Adipocyte (in vitro differentiated cells): Measurements from ENCODE around the gene NEUROD2.

Experiments used
- DNase-seq: peaks from one replicate; pipeline ENCODE4 v3.0.0-alpha.2; 2015; ENCODE audit warnings: low read depth
- H3K27me3 ChIP-seq: replicated peaks from 2 replicates; pipeline ENCODE4 v1.7.0; 2013; ENCODE audit warnings: mild to moderate bottlenecking, low read length, moderate library complexity; ENCODE audit not compliant: control insufficient read depth, insufficient read depth
- H3K36me3 ChIP-seq: 2 replicates; pipeline ENCODE4 v1.7.0; 2013; ENCODE audit warnings: low read length, mild to moderate bottlenecking, moderate library complexity; ENCODE audit not compliant: control insufficient read depth, insufficient read depth, severe bottlenecking
- H3K4me1 ChIP-seq: 2 replicates; pipeline ENCODE4 v1.7.0; 2013; ENCODE audit warnings: mild to moderate bottlenecking, low read length, moderate library complexity; ENCODE audit not compliant: control insufficient read depth, insufficient read depth
- H3K4me3 ChIP-seq: 2 replicates; pipeline ENCODE4 v1.7.0; 2013; ENCODE audit warnings: mild to moderate bottlenecking, low read length, moderate library complexity
- H3K9ac ChIP-seq: 2 replicates; pipeline ENCODE4 v1.7.0; 2013; ENCODE audit warnings: mild to moderate bottlenecking, low read length, moderate library complexity
- H3K9me3 ChIP-seq: 2 replicates; pipeline ENCODE4 v1.7.0; 2013; ENCODE audit warnings: mild to moderate bottlenecking, low read length, moderate library complexity; ENCODE audit not compliant: control insufficient read depth

NEUROD2 gene

DNA sequence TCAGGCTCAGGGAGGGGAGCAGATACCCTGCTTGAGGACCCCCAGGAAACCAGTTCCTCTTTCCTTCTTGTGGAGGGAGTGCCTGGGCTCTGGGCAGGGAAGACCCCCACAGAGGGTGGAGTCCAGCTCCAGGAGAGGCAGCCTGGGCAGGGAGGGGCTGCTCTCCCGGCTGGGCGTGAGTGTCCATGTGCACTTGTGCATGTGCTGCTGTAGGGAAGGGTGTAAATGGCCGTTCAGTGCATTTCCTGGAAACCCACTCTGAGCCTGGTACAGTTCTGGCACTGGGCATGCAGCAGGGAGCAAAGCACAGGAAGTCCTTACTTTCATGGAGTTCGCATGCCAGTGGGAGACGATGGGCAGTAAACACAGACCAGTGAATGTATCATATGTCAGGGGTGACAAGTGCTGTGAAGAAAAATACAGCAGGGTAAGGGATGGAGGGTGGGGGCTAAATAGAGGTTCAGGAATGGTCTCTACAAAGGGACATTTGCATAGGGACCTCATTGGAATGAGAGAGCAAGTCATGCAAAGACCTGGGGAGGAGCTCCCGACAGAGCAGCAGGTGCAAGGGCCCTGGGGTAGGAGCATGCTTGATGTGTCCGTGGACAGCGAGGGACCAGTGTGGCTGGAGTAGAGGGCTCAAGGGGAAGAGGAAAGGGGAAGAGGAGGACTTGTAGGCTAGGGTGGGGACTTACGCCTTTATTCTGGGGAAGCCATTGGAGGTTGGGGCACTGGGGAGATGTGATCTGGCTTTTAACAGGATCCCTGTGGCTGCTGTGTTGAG is 34.8 kb upstream of the NEUROD2 start:
- H3K4me3 ChIP-seq = no peak overlapping the region
- H3K9me3 ChIP-seq = no peaks in the 10 kb centered on the region
- H3K36me3 ChIP-seq = no peaks in the 10 kb centered on the region
- no peak overlapping the region for H3K9ac ChIP-seq
- H3K27me3 ChIP-seq = no peaks in the 10 kb centered on the region
- DNase-seq = no peak
- H3K4me1 ChIP-seq = peaks cover 22% of the 10 kb centered on the region

- no peaks in the 10 kb centered on the region for H3K9me3 ChIP-seq
- H3K4me1 ChIP-seq = peaks cover 22% of the 10 kb centered on the region
- no peak for DNase-seq
- no peaks in the 10 kb centered on the region for H3K36me3 ChIP-seq
- no peak overlapping the region for H3K4me3 ChIP-seq
- no peak overlapping the region for H3K9ac ChIP-seq
- no peaks in the 10 kb centered on the region for H3K27me3 ChIP-seq
Measured at GRCh38 chr17:39641883-39642282, 34.2 kb upstream of the NEUROD2 start.

GRCh38 chr17:39641097-39641496 is 33.4 kb upstream of the NEUROD2 start:
- Histone ChIP-seq H3K36me3 (no peaks in the 10 kb centered on the region), H3K4me3 (no peak overlapping the region), H3K27me3 (no peaks in the 10 kb centered on the region), H3K9ac (no peak overlapping the region), H3K9me3 (no peaks in the 10 kb centered on the region), H3K4me1 (peaks cover 29% of the 10 kb centered on the region)
- DNase-seq = no peak

- DNase-seq = no peak
- H3K36me3 ChIP-seq = no peaks in the 10 kb centered on the region
- no peak overlapping the region for H3K4me3 ChIP-seq
- no peak overlapping the region for H3K9ac ChIP-seq
- H3K4me1 ChIP-seq = peaks cover 31% of the 10 kb centered on the region
- no peaks in the 10 kb centered on the region for H3K9me3 ChIP-seq
- H3K27me3 ChIP-seq = no peaks in the 10 kb centered on the region
Measured at GRCh38 chr17:39640591-39641031, 32.9 kb upstream of the NEUROD2 start.

DNA sequence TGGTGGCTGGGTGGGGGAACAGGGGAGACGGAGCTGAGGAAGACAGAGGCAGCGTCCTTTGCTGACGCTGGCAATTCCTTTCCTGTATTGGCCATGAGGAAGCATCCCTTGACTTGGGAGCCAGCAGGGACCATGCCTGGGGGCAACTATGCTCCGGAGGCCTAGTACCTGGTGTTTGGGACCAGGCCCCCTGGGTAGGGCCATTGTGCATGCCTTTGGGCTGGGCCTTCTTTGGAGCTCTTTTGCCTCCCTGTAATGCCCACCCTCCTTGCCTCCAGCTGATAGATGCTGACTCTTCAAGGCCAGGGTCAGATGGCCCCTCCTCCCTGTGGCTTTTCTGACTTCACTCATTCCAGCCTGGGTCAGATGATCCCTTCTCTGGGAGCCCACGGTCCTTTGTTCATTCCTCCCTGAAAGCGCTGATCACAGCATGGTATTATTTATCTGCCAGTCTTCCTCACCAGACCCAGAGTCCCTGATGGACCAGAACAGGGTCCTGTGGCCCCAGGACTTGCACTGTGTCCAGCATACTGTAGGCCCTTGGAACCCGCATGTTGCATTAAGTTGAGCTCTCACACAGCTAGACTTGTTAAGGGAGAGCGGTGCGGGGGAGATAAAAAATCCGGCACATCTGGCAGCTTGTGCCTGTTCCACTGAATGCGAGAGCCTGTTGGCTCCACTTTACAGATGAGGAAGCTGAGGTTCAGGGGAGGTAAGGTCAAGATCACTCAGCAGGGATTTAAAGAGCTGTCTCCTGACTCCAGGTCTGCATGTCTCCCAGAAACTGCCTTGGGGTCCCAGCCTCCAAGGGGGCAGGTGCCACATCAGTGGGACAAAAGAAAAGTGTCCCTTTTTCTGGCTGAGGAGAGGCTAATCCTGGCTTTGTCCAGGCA is 32.1 kb upstream of the NEUROD2 start:
- Histone ChIP-seq H3K4me1 (peaks cover 31% of the 10 kb centered on the region), H3K9me3 (no peaks in the 10 kb centered on the region), H3K4me3 (no peak overlapping the region), H3K27me3 (no peaks in the 10 kb centered on the region), H3K9ac (no peak overlapping the region), H3K36me3 (no peaks in the 10 kb centered on the region)
- no peak for DNase-seq

- Histone ChIP-seq H3K9ac (no peak overlapping the region), H3K4me1 (peaks cover 34% of the 10 kb centered on the region), H3K36me3 (no peaks in the 10 kb centered on the region), H3K27me3 (no peaks in the 10 kb centered on the region), H3K4me3 (no peak overlapping the region), H3K9me3 (no peaks in the 10 kb centered on the region)
- DNase-seq = no peak
Measured at GRCh38 chr17:39639043-39639442, 31.3 kb upstream of the NEUROD2 start.

DNA sequence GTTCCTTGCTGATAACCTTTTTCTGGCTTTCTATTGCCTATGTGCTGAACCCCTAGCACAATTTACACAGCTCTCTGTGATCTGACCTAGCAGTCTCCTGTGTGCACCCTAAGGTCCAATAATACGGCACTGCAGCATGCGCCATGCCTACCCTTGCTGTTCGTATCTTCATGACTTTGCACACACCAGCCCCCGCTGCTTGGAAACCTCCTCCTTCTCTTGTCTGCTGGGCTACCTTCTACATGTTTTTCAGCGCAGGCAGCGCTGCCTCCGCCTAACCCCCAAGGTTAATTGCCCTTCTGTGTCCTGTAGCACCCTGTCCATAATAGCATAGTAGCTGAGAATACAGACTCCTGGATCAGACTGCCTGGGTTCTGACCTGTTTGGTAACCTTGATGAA is 30.6 kb upstream of the NEUROD2 start:
- Histone ChIP-seq H3K4me3 (peak overlapping the region; percentile 97), H3K4me1 (peaks cover 41% of the 10 kb centered on the region), H3K9me3 (no peaks in the 10 kb centered on the region), H3K9ac (no peak overlapping the region), H3K36me3 (no peaks in the 10 kb centered on the region), H3K27me3 (no peaks in the 10 kb centered on the region)
- no peak for DNase-seq

DNA sequence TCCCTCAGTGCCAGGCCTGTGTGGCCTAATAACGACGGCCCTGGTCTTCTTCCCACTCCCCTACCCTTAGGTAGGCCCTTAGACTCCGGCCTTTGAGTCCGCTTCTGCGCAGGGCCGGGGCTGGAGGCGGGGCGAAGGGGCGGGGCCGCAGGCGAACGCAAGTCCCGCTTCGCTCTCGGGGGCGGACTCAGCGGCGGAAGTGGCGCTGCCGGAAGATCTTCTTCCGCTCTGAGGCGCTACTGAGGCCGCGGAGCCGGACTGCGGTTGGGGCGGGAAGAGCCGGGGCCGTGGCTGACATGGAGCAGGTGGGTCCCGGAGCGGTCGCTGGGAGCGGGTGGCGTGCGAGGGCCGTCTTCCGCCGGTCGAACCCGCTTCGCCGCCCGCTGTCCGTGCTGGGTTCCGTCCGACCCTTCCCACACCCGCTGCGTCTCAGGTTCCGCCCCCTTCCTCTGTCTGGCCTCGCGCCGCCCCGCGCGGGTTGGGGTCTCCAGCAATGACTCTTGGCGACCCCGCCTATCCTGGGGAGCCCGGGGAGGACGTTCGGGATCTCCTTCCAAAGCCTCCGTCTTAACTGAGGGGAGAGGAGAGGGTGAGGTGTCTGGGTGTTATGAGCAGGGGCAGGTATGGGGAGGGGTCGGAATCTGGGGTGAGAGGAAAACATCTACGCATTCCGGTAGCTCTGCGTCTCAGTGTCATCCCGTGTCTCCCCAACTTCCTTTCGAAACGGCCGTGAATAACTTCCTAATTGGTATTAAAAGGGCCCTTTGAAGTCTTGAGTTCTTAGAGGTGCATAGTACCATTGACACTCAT is 29.4 kb upstream of the NEUROD2 start, which contains the start of gene STARD3:
TSS of gene STARD3 (plus strand) at position 218 of the 810 bp plus-strand sequence. CDS start 16,388 bp downstream, outside the sequence.
- no peaks in the 10 kb centered on the region for H3K27me3 ChIP-seq
- H3K9ac ChIP-seq = peak within 1 kb of the TSS; percentile 96
- no peaks in the 10 kb centered on the region for H3K9me3 ChIP-seq
- DNase-seq = peak; percentile 96
- H3K36me3 ChIP-seq = no peaks in the 10 kb centered on the region
- peaks cover 49% of the 10 kb centered on the region for H3K4me1 ChIP-seq
- H3K4me3 ChIP-seq = peak within 1 kb of the TSS; percentile 97

- Histone ChIP-seq H3K9me3 (no peaks in the 10 kb centered on the region), H3K27me3 (peaks cover 4% of the 10 kb centered on the region), H3K36me3 (no peaks in the 10 kb centered on the region), H3K9ac (peak overlapping the region; percentile 96), H3K4me1 (peaks cover 54% of the 10 kb centered on the region), H3K4me3 (peak overlapping the region; percentile 97)
- no peak for DNase-seq
Measured at GRCh38 chr17:39636587-39636926, 28.8 kb upstream of the NEUROD2 start.

DNA sequence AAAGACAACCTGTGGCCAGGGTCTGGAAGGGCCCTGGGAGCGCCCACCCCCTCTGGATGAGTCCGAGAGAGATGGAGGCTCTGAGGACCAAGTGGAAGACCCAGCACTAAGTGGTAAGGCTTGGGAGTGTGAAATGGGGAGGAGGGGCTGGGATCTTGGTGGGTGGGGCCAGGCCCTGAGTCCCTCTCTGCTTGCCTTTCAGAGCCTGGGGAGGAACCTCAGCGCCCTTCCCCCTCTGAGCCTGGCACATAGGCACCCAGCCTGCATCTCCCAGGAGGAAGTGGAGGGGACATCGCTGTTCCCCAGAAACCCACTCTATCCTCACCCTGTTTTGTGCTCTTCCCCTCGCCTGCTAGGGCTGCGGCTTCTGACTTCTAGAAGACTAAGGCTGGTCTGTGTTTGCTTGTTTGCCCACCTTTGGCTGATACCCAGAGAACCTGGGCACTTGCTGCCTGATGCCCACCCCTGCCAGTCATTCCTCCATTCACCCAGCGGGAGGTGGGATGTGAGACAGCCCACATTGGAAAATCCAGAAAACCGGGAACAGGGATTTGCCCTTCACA is 28.0 kb upstream of the NEUROD2 start:
- Histone ChIP-seq H3K4me1 (peaks cover 55% of the 10 kb centered on the region), H3K9ac (peak overlapping the region; percentile 96), H3K4me3 (no peak overlapping the region), H3K36me3 (no peaks in the 10 kb centered on the region), H3K9me3 (no peaks in the 10 kb centered on the region), H3K27me3 (peaks cover 11% of the 10 kb centered on the region)
- no peak for DNase-seq
